IPS-18c (cell line): ENCODE measurements around the gene FAAP20.

ENCODE experiments used
- H3K4me3 ChIP-seq: 2 replicates; pipeline ENCODE4 v1.7.0; 2013; ENCODE audit warnings: low read depth, mild to moderate bottlenecking, low read length, moderate library complexity; ENCODE audit not compliant: insufficient read depth
- H3K9me3 ChIP-seq: one replicate; pipeline ENCODE4 v1.6.1; 2013; ENCODE audit warnings: mild to moderate bottlenecking, low read length, moderate library complexity; ENCODE audit not compliant: control insufficient read depth, insufficient read depth

The FAAP20 gene

DNA sequence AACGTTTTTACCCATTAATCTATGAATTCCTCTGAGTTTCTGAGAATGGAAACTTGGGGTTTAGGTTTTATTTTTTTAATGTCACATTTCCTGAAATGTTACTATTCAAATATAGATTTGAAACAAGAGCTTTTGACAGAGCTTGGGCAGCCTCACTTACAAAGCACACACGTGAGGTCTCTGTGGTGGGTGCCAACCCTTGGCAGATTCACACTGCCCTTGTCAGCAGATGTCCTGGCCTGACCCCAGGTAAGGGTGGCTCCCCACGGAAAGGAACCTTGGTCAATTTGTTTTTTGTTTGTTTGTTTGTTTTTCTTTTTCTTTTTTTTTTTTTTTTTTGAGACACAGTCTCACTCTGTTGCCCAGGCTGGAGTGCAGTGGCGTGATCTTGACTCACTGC, 53.5 kb downstream of the FAAP20 start:
- Histone ChIP-seq H3K4me3 (no peak overlapping the region), H3K9me3 (peaks cover 4% of the 10 kb centered on the region)
